GM18907 (cell line): ENCODE results near the gene TNS3.
"Not testable (repeated sequence)": the region's sequence is repeated elsewhere in the genome, so short reads cannot be mapped to it uniquely, and the experiment has no call there.

Experiments used
- ATAC-seq: cut with Tn5 transposase; IDR thresholded peaks from one replicate; pipeline ENCODE4 v1.9.1; 2021; ENCODE audit warnings: mild to moderate bottlenecking, moderate library complexity; ENCODE audit not compliant: unreplicated experiment

The TNS3 gene

DNA sequence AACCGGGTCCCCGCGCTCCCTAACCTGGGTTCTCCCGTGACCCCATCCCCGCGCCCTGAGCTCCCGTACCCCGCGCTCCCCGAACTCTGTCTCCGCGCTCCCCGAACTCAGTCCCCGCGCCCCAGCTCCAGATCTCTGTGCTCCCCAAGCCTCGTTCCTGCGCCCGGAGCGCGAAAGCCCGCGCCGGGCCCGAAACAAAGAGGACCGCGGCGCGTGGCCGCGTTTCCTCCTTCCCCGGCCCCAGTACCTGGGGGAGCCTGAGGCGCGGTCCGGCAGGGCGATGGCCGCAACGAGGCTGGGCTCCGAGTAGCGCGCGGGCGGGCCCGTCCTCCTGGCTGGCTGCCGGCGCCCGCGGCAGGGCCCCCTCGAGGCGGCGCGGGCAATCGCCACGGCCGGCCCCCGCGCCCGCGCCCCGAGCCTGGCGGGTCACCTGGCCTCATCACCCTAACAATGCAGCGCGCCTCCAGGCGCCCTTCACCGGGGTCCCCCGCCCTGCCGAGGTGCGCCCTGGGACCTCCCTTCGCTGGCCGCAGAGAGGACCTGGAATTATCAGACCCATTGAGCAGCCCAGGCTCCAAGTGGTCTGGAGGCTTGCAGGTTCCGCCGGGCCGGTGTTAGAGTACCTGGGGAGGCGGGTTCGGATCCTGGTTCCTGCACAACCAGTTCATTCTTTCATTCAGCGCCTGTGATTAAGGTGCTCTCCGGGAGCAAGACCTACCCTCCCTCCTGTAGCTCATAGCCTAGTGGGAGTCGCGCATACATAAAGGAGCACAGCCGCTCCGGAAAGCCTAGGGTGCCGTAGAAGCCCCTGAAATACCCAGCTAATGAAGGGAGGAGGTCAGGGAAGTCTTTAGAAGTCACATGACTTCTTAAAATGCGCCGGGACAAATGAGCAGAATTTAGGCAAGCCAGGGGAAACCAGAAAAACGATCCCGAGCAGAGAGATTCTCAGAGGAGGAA is at the start of gene TNS3:
TNS3 (minus strand) TSS at position 308 of the 960 bp plus-strand sequence. CDS start 142,475 bp downstream, outside the sequence.
- ATAC-seq, result no peak

DNA sequence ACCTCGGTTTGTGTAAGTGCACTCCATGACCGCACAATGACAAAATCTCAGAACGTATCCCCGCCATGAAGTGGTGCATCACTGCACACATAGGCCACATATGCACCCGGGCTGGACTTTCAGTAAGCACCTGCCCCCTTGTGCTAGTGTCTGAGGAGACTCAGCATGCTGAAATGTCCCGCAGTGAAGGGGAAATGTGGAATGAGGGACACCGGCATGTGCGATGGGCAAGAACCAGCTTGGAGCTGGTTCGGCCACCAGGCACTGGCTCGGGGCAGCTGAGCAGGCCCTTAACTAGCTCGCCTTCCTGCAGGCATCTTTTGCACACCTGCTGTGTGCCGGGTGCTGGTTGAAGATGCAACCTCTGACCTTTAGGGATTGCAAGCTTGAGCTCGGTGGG is 49.8 kb upstream of the TNS3 start:
- no peak for ATAC-seq

DNA sequence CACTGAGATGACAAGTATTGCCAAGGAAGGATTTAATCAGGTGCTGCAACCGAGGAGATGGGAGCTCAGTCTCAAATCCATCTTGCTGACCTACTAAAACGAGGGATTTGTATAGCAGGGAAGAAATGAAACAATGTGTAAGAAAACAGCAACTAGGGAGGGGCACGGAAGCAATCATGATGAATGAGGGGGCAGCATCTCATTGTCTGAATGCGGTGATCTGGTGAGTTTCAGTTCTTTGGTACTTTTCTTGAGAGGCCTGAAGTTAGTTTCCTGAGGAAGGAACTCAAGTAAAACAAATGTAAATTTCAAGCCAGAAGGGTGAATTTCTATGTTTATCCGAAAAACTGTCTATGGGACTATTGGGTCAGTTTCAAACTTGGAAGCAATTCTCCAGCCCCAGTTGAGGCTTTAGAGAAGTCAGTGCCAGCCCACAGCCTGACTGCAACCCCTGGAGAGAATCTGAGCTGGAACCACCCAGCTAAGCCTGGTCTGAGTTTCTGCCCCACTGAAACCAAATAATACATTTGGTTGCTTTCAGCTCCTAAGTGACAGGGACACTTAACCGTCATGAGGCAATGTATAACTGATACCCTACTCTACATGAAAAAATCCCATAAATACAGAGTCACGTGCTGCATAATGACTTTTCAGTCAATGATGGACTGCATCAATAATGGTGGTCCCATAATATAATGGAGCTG is 45.8 kb upstream of the TNS3 start:
- ATAC-seq, result peak; percentile 84

DNA sequence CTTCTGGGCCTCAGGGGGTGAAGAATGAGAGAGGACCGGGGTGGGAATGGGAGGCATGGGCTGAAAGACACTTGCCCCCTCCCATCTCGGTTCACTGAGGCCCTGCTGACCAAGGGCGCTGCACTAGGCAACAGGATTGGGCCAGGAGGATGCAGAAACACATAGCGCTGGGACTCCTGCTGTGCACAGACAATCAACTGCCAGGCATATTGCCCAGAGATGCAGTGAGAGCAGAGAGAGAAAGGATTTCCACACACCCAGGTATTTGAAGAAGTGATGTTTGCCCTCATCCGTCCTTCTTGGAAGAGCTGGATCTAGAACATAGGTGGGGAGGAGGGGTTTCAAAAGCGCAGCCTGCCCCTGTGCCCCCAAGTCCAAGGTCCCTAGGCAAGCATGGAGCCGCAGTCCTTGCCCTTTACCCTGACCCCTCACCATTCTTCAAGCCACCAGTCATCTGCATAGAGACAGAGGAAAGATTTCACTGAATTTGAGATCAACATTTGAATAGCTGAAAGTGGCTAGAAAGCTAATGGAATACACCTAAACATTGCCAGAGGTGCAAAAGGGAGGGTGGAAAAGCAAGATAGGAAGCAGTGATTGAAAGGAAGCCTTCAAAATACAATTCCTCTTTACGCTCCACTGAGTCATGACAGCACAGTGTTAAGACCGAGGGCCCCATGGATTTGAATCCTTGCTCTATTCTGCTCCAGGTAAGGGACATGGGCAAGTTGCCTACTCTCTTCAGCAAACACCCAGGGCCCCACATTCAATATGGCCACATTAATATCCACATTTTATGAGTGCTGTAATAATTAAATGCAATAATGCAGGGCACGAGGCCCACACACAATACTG is 44.2 kb upstream of the TNS3 start:
- no peak for ATAC-seq

DNA sequence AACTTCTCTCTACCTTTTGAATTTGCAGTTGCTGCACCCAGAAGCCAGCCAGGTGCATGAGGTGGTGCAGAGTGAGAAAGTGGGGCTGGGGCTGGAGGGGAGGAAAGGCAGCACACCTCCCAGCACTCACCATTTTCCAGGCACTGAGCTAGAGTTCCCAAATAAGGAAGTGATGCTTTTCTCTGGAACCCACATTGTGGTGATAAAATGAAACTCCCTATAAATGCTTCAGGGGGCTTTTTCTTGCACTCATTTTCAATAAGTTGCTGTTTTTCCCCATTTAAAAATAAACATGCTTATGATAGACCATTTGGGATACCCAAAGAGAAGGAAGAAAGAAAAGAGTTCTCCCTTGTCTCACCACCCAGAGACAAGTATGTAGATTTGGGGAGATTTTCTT is 42.8 kb upstream of the TNS3 start:
- ATAC-seq, result no peak

DNA sequence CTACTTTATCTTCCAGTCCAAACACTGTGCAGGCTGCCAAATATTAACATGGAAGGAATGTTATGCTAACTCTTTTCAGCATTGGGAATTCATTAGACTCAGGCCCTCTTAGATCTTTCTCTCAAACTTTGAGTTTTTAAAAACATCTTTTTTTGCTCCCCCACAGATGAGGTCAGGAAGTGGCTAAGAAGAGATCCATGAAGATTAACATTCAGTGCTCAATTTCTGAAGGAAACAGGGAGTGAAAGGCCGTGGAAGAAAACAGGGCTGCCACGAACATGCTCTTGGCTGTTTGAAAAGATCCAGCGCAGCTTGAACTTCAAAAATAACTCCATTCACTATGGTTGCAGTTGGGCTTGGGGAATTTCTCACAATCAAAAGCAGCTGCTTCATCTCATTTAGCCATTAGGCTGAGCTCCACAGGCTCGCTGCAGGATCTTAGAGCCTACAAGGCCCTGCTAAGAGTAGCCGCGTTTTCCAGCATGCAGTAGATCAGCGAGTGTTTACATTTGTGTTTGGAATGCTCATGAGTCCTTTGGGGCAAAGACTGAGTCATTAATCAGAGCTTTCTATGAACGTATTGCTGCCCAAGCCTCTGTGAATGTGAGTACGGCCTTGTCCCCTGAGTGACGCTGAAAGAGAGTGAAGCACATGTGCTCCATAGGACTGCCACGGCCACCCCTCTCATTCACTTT is 41.2 kb upstream of the TNS3 start:
- no peak for ATAC-seq

DNA sequence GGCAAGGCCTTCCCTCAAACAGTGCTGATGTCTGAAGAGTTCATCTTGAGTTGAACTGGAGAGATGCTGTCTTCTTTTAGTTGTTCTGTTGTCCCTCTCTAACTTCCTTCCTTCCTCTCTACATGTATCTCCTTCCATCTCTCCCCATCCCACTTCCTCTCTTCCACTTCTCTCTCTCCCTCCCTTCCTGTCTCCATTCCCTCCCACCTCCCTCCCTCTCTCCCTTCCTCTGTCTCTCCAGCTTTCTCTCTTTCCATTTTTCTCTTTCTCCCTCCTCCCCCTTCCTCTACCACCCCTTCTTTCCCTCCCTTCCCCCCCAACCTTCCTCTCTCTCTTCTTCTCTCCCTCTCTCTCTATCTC is 40.7 kb upstream of the TNS3 start:
- no peak for ATAC-seq

DNA sequence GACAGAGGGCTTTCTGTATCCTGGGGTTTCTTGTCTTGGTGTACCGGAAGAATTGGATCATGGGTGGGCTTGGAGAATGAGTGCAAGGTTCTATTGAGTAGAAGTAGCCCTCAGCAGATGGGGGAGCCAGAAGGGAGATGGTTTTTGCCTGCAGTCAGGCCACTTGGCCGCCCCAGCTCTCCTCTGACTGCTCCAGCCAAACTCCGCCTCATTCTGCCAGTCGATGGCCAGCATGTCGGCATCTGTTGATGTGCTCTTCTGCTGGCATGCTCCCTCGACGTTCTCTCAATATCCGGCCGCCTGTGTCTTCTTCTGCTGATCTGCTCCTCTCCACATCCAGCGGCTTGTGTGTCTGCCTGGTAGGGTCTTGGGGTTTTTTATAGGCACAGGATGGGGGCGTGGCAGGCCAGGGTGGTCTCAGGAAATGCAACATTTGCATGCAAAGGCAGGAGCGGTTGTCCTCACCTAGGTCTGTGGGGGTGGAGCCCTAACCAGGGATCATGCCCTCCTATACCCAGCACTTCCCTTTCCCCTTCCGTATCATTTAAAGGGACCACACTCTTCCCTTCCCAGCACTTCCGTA is 40.2 kb upstream of the TNS3 start:
- ATAC-seq, result no peak

DNA sequence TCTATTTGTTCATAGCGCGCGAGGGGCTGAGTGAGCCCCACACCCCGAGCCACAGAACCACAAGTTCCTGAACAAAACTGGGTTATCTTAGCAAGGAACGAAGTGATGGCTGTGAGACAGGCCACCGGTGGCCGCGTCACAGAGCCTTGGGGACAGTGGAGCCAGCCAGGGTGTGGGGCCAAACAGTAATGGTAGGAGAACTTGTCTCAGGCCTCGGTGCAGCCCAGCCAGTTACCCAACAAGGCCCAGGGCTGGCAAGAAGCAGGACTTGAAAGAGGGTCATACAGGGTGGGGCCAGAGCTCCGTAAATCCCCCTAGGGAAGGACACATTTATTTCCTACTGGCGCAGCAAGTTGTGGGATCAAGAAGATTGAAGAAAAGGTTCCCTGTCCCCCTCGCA is 39.4 kb upstream of the TNS3 start:
- ATAC-seq, result no peak

DNA sequence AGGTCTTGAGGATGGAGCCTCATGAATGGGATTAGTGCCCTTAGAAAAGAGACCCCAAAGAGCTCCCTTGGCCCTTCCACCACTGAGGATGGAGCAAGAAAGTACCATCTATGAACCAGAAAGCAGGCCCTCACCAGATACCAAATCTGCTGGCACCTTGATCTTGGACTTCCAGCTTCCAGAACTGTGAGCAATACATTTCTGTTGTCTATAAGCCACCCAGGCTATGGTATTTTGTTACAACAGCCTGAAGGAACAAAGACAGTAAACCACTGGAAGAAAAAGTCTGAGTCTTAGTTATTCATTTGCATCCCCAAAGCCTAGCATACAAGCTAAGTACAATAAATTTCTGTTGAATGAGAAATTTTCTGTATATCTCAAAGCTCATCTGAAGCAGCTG is 37.9 kb upstream of the TNS3 start:
- no peak for ATAC-seq

DNA sequence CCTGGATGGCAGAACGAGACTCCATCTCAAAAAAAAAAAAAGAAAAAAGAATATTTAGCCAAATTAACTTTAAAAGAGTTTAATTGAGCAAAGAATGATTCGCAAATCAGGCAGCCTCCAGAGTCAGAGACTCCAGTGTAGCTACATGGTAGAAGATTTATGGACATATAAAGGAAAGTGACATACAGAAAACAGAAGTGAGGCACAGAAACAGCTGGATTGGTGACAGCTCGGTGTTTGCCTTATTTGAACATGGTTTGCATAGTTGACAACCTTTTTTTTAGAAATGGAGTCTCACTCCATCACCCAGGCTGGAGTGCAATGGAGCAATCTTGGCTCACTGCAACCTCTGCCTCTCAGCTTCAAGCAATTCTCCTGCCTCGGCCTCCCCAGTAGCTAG is 35.2 kb upstream of the TNS3 start:
- no peak for ATAC-seq

DNA sequence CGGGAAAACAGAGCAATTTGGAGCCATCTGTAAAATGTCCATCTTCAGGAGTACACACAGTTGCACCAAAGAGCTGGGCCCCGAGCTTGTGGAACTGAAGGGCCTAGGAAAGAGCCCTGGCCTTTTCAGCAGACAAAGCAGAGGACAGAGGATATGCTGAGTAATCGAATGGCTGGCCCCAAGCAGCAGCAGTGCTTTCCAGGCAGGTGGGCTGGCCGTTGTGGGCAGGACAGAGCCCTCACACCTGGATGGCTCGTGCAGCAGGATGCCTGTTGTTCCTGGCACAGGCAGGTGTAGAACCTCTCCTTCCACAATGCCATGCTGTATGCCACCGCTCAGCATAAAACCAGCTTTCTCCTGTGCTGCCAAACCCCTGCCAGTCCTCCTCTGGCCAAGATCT is 32.5 kb upstream of the TNS3 start:
- ATAC-seq, result no peak

DNA sequence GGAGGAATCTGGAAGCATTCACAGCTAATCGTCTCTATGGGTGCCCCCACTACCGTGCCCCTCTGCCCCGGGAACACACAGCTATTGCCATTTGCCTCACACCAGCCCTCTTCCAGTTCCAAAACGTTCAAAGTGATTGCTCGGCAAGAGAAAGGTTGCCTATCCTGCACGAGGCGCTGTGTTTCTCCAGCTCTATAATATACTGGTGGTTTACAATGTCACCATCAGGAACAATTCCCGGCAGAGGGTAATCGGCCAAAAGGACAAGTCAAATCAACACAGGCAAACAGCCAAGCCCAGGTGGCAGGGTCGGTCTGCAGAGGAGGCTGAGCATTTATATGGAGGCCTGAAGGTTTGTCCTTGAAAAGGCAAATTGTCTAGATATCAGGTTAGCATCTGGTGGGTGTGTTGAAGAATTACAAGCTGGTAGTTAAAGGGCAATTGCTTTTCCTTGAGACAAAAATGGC is 29.2 kb upstream of the TNS3 start:
- no peak for ATAC-seq

DNA sequence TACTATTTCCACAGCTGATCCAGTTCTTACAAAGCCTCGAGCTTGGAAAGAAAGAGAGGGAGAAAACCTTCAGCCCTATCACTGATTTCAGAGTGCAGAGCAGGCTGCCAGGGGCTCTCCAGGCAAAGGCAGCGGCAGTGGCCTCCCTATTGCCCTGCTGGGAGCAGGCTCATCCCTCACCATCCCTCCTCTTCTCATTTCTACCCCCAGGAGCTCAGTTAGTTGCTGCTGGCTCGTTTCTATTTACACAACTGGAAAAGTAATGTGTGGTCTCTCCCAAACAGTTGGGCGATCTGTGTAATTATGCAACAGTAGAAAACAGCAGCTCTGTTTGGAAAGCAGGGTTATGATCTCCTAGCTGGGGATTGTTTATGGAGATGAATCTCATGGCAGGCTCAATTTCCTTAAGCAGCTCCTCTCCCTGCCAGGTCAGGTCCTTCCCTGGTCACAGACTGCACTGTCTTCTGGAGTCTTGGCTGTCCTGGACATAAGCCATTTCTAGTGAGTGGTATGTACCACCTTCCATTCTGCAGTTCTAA is 28.7 kb upstream of the TNS3 start:
- no peak for ATAC-seq

DNA sequence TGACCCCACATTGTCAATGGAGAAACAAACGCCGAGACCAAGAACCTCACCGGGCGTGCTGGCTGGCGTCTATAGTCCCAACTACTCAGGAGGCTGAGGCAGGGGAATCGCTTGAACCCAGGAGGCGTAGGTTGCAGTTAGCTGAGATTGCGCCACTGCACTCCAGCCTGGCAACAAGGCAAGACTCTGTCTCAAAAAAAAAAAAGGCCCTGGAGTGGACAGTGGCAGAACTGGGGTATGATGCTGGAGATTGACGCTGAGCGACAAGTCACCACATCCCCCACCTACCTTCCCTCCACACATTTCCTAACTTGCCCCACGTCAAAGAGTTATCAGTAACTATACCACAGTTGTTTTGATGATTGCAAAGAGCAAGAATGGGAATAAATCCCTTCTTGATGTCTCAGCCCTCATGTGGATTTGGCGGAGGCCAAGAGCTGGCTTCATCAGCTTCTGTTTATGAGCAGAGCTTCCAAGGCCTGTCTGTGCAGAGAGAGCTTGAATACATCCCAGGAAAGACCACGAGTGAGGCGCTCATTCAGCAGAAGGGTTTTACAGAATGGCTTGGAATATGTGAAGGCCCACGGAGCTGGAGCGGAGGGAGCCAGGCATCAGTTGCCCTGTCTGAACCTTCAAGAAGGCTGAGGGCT is 28.0 kb upstream of the TNS3 start:
- ATAC-seq, result no peak

DNA sequence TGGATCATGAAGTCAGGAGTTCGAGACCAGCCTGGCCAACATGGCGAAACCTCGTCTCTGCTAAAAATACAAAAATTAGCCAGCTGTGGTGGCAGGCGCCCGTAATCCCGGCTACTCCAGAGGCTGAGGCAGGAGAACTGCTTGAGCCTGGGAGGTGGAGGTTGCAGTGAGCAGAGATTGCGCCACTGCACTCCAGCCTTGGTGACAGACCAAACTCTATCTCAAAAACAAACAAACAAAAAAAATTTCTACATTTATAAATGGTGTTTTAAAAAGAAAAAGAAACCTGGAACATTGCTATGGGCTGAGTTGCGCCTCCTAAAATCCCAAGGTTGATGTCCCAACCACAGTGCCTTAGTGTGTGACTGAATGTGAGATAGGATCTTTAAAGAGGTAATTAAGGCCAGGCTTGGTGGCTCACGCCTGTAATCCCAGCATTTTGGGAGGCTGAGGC is 24.7 kb upstream of the TNS3 start:
- ATAC-seq, result not testable (repeated sequence)

DNA sequence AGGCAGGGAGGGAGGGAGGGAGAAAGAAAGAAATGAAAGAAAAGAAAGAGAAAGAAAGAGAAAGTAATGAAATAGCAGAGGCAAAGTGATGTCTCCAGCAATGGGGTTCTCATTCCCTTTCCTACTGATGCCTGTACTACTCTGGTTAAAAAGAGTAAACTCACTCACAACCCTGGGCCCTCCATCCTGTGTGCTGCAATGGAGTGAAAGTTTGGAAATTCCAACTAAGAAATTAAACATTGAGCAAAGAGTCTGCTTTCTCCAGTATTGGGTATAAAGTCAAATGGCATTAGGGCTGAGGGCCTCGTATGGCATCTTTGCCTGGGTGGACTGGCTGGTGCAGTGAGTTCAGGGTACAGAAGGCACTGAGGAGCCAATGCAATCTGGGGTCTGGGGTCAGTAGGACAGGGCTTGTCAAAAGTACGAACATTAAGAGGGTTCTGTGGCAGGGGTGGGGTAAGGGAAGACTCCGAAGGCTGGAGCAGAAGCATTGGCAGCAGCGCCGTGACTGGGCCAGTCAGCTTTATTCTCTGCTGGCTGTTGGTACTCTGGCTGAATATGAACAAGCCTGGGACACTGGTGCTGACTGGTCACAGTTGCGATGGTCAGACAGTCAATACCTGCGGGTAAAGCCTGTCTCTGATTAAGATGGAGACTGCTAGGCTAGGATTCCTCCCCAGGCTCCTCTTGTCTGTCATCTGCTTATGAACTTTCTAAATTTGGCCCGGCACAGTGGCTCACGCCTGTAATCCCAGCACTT is 24.1 kb upstream of the TNS3 start:
- no peak for ATAC-seq

DNA sequence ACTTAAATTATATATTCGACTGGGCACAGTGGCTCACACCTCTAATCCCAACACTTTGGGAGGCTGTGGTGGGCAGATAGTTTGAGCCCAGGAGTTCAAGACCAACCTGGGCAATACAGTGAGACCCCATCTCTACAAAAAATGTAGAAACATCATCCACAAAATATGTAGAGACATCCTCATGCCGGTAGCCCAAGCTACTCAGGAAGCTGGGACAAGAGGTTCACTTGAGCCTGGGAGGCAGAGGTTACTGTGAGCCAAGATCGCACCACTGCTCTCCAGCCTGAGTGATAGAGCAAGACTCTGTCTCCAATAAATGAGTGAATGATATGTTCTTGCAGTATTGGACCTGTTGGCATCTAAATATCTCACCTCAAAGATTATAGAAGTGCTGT is 22.6 kb upstream of the TNS3 start:
- no peak for ATAC-seq
